Right ventricle myocardium inferior (tissue), 1 donor: ENCODE data around the gene CARNS1. TPM values are rescaled to one million over a fixed set of nuclear protein-coding genes. Genes with fewer than 3 reads are reported as not detected.

Experiments used
- ATAC-seq: fragments of 200-7000 bp; cut with Tn5 transposase; one replicate; pipeline ENCODE4 v1.9.1; 2020; ENCODE audit warnings: mild to moderate bottlenecking, moderate library complexity
- DNase-seq: peaks from one replicate; pipeline ENCODE4 v3.0.0; 2021; ENCODE audit errors: missing footprints
- intact Hi-C: fragments of 100-400 bp; cut with DNase I; formaldehyde crosslinking; loops from one replicate; pipeline ENCODE4 v1.11.0; 2022
- total RNA-seq: library from RNA; stranded (reverse); fragmentation: NEBNext Ultra II Directional; extraction: Animal tissue kit (Norgen Biotek cat#: 25700); gene quantifications from one replicate; pipeline ENCODE4 v1.2.1, GENCODE V29; 2021
- donor health status: DM: no; HTN: yes; CAD: no; lungs with severe emphysema.

The CARNS1 gene
- total RNA-seq, 1 donor from 2014 or later: 14.1 TPM

GRCh38 chr11:67374571-67375281 is 40.8 kb upstream of the CARNS1 start:
- intact Hi-C loops: no loop called here
- no peak for ATAC-seq
- no peak for DNase-seq

GRCh38 chr11:67375320-67376055 is 40.0 kb upstream of the CARNS1 start:
- ATAC-seq (no peak), DNase-seq (no peak)
- intact Hi-C loops: no loop called here

GRCh38 chr11:67376063-67376820 is 39.2 kb upstream of the CARNS1 start:
- peak; percentile 9 for DNase-seq
- intact Hi-C loops: no loop called here
- no peak for ATAC-seq

GRCh38 chr11:67376873-67377808 is 38.3 kb upstream of the CARNS1 start:
- no peak for ATAC-seq
- intact Hi-C loops: no loop called here
- DNase-seq: peak; percentile 40

- DNase-seq (peak; percentile 18), ATAC-seq (no peak)
- intact Hi-C loops: no loop called here
Measured at GRCh38 chr11:67378544-67378943, 36.9 kb upstream of the CARNS1 start.

GRCh38 chr11:67379061-67380058 is 36.1 kb upstream of the CARNS1 start:
- intact Hi-C loops: loop anchor here (5.0 kb wide), 1 partner anchor 117 kb away; no protein-coding TSS in a partner anchor
- peak; percentile 46 for DNase-seq
- ATAC-seq: no peak

- intact Hi-C loops: loop anchor here (5.0 kb wide), 1 partner anchor 119 kb away; no protein-coding TSS in a partner anchor
- DNase-seq (peak; percentile 41), ATAC-seq (no peak)
Measured at GRCh38 chr11:67381244-67381972, 34.1 kb upstream of the CARNS1 start.

- peak; percentile 88 for DNase-seq
- intact Hi-C loops: loop anchor here (1.0 to 5.0 kb wide), 2 partner anchors 25 to 120 kb away; no protein-coding TSS in a partner anchor
- peak; percentile 82 for ATAC-seq
Measured at GRCh38 chr11:67382276-67383136, 33.0 kb upstream of the CARNS1 start.

GRCh38 chr11:67384851-67385366 is 30.6 kb upstream of the CARNS1 start:
- intact Hi-C loops: loop anchor here (5.0 kb wide), 1 partner anchor 123 kb away; no protein-coding TSS in a partner anchor
- no peak for ATAC-seq
- DNase-seq: no peak

GRCh38 chr11:67387069-67387468 is 28.4 kb upstream of the CARNS1 start:
- DNase-seq (no peak), ATAC-seq (no peak)
- intact Hi-C loops: no loop called here

GRCh38 chr11:67387518-67387917 is 28.0 kb upstream of the CARNS1 start:
- intact Hi-C loops: no loop called here
- no peak for ATAC-seq
- no peak for DNase-seq

- no peak for DNase-seq
- intact Hi-C loops: no loop called here
- no peak for ATAC-seq
Measured at GRCh38 chr11:67389477-67389876, 26.0 kb upstream of the CARNS1 start.

- no peak for DNase-seq
- ATAC-seq: no peak
- intact Hi-C loops: loop anchor here (2.0 kb wide), 1 partner anchor 116 kb away; no protein-coding TSS in a partner anchor
Measured at GRCh38 chr11:67390947-67391303, 24.6 kb upstream of the CARNS1 start.

- DNase-seq: peak; percentile 99
- intact Hi-C loops: loop anchor here (2.0 kb wide), 1 partner anchor 115 kb away; no protein-coding TSS in a partner anchor
- peak; percentile 89 for ATAC-seq
Measured at GRCh38 chr11:67391304-67392182, 23.9 kb upstream of the CARNS1 start, which contains the start of gene RAD9A. TSS of gene RAD9A (plus strand) at chr11:67391986. CDS start at chr11:67392045, 59 bp downstream.
